SK-N-SH (cell line): Measurements from ENCODE around the gene ELMO3. TPM values are rescaled to one million over a fixed set of nuclear protein-coding genes. Genes with fewer than 3 reads are reported as not detected.
A peak's percentile ranks its signal among the peaks of the same experiment; 100 is the strongest.

Source experiments
- CHD2 ChIP-seq: fragments of 150-350 bp; IDR thresholded peaks from 2 replicates; pipeline ENCODE4 v1.6.1; 2018; ENCODE audit warnings: low read length; ENCODE audit not compliant: partially characterized antibody
- ELF1 ChIP-seq: IDR thresholded peaks from 2 replicates; pipeline ENCODE4 v1.4.0; 2012
- EP300 ChIP-seq, 2 experiments: IDR thresholded peaks; 2 replicates each; pipeline versions ENCODE4 v1.4.0 to v1.6.1; 2012; ENCODE audit warnings: borderline replicate concordance in 1 of 2, low read depth in 1 of 2, low read length in 1 of 2
- EZH2phosphoT487 ChIP-seq: fragments of 200-600 bp; sonication (generic); IDR thresholded peaks from 2 replicates; pipeline ENCODE4 v1.6.1; 2017; ENCODE audit warnings: low read depth, mixed run types, mild to moderate bottlenecking, antibody characterized with exemption, moderate library complexity, borderline replicate concordance
- FOSL2 ChIP-seq: IDR thresholded peaks from 2 replicates; pipeline ENCODE4 v1.4.0; 2012; ENCODE audit warnings: low read depth, mild to moderate bottlenecking, moderate library complexity, borderline replicate concordance
- FOXJ3 ChIP-seq: sonication (generic); formaldehyde crosslinking; IDR thresholded peaks from 2 replicates; pipeline ENCODE4 v1.5.1; 2020; ENCODE audit warnings: mild to moderate bottlenecking, missing genetic modification reagents
- FOXM1 ChIP-seq: IDR thresholded peaks from 2 replicates; pipeline ENCODE4 v1.4.0; 2012; ENCODE audit warnings: low read depth, mild to moderate bottlenecking
- GABPA ChIP-seq: IDR thresholded peaks from 2 replicates; pipeline ENCODE4 v1.4.0; 2012; ENCODE audit warnings: low read depth, mild to moderate bottlenecking
- GATA2 ChIP-seq: sonication (generic); formaldehyde crosslinking; IDR thresholded peaks from 2 replicates; pipeline ENCODE4 v1.5.0; 2020; ENCODE audit warnings: mild to moderate bottlenecking, missing genetic modification reagents
- JUND ChIP-seq: IDR thresholded peaks from 2 replicates; pipeline ENCODE4 v1.4.0; 2012
- MAX ChIP-seq: IDR thresholded peaks from 2 replicates; pipeline ENCODE4 v1.4.0; 2012; ENCODE audit warnings: low read depth
- MEF2A ChIP-seq: IDR thresholded peaks from 2 replicates; pipeline ENCODE4 v1.4.0; 2012; ENCODE audit warnings: low read depth, borderline replicate concordance
- MXI1 ChIP-seq: IDR thresholded peaks from 2 replicates; pipeline ENCODE4 v1.6.1; 2012; ENCODE audit warnings: mild to moderate bottlenecking, low read depth, low read length, improper control_type of control experiment
- NRF1 ChIP-seq: IDR thresholded peaks from 2 replicates; pipeline ENCODE4 v1.6.1; 2012; ENCODE audit warnings: low read depth, mild to moderate bottlenecking, low read length
- PBX3 ChIP-seq: IDR thresholded peaks from 2 replicates; pipeline ENCODE4; 2012
- POLR2AphosphoS5 ChIP-seq: IDR thresholded peaks from 2 replicates; pipeline ENCODE4 v1.6.1; 2012; ENCODE audit warnings: low read depth, low read length
- RAD21 ChIP-seq: IDR thresholded peaks from 2 replicates; pipeline ENCODE4 v1.6.1; 2012; ENCODE audit warnings: mild to moderate bottlenecking, low read length
- RCOR1 ChIP-seq: fragments of 150-350 bp; IDR thresholded peaks from 2 replicates; pipeline ENCODE4 v1.6.1; 2017; ENCODE audit warnings: antibody characterized with exemption, low read length
- REST ChIP-seq: IDR thresholded peaks from 2 replicates; pipeline ENCODE4 v1.6.1; 2012; ENCODE audit warnings: mild to moderate bottlenecking, low read depth, low read length, moderate library complexity
- RFX5 ChIP-seq: IDR thresholded peaks from 2 replicates; pipeline ENCODE4 v1.6.1; 2012; ENCODE audit warnings: mild to moderate bottlenecking, improper control_type of control experiment, low read length
- RXRA ChIP-seq: IDR thresholded peaks from 2 replicates; pipeline ENCODE4 v1.4.0; 2012; ENCODE audit warnings: low read depth, mild to moderate bottlenecking, borderline replicate concordance
- SMC3 ChIP-seq: IDR thresholded peaks from 2 replicates; pipeline ENCODE4 v1.6.1; 2012; ENCODE audit warnings: low read depth, low read length, improper control_type of control experiment
- TCF12 ChIP-seq: IDR thresholded peaks from 2 replicates; pipeline ENCODE4 v1.4.0; 2012
- TEAD4 ChIP-seq: IDR thresholded peaks from 2 replicates; pipeline ENCODE4 v1.4.0; 2012; ENCODE audit warnings: mild to moderate bottlenecking, borderline replicate concordance; ENCODE audit not compliant: insufficient read depth
- USF1 ChIP-seq: IDR thresholded peaks from 2 replicates; pipeline ENCODE4 v1.4.0; 2012; ENCODE audit warnings: low read depth, borderline replicate concordance
- USF2 ChIP-seq: fragments of 150-350 bp; IDR thresholded peaks from 2 replicates; pipeline ENCODE4 v1.6.1; 2017; ENCODE audit warnings: antibody characterized with exemption, low read length, low read depth, borderline replicate concordance
- YY1 ChIP-seq: IDR thresholded peaks from 2 replicates; pipeline ENCODE4 v1.4.0; 2012; ENCODE audit warnings: low read depth, mild to moderate bottlenecking
- polyA plus RNA-seq, 3 experiments: library from polyadenylated mRNA; depleted of rRNA; stranded (reverse); fragments of >200 nt; gene quantifications; 2 replicates each; pipeline ENCODE4 v1.2.3, GENCODE V29; 2012

Gene ELMO3
- polyA plus RNA-seq, 1 of the 3 experiments (the other 2 are of a cell fraction): 2.3 TPM

GRCh38 chr16:67244387-67245185, 45.7 kb downstream of the ELMO3 start (continued):
- TF ChIP-seq MAX (no peak), SMC3 (no peak), GABPA (no peak; the same call in 1 of the 2 replicates), TCF12 (no peak), CHD2 (no peak), REST (no peak), GATA2 (CRISPR knock-in tag) (no peak), MEF2A (no peak), USF1 (no peak), RFX5 (no peak), USF2 (no peak), RAD21 (no peak), NRF1 (no peak), ELF1 (peak; percentile 36; the same call in 1 of the 2 replicates), FOXJ3 (no peak), TEAD4 (no peak), FOSL2 (peak; percentile 83), YY1 (no peak), JUND (peak; percentile 60; the same call in 1 of the 2 replicates), MXI1 (no peak), POLR2AphosphoS5 (peak; percentile 67; the same call in 1 of the 2 replicates), EZH2phosphoT487 (no peak), EP300 (IDR thresholded peaks at IDR 0.05; ENCODE audit: borderline replicate concordance in 1 of 2, low read depth in 1 of 2, low read length in 1 of 2) (no peak; a peak in 1 of 4 replicates), RXRA (no peak), RCOR1 (no peak), FOXM1 (no peak), PBX3 (0 out of 2 replicates have a peak, but pooled peaks have one; percentile 13)
